Mucosa of gallbladder (tissue), 1 donor: ENCODE measurements around the gene RTKN. TPM values are rescaled to one million over a fixed set of nuclear protein-coding genes. Genes with fewer than 3 reads are reported as not detected.

ENCODE experiments used
- DNase-seq: peaks from one replicate; pipeline ENCODE4 v3.0.0-alpha.2; 2020; ENCODE audit warnings: low spot score
- total RNA-seq: library from RNA; stranded (reverse); gene quantifications from one replicate; pipeline ENCODE4 v1.2.1, GENCODE V29; 2021
- donor health status: DM: no; HTN: no; CAD: no.

Gene RTKN
- total RNA-seq, 1 donor from 2014 or later: 86.4 TPM

- peak; percentile 48 for DNase-seq
Measured at GRCh38 chr2:74379851-74380789, 61.6 kb downstream of the RTKN start, which contains the start of gene DCTN1. DCTN1 (minus strand) TSS chr2:74380311; CDS start chr2:74380037, 274 bp downstream.

DNA sequence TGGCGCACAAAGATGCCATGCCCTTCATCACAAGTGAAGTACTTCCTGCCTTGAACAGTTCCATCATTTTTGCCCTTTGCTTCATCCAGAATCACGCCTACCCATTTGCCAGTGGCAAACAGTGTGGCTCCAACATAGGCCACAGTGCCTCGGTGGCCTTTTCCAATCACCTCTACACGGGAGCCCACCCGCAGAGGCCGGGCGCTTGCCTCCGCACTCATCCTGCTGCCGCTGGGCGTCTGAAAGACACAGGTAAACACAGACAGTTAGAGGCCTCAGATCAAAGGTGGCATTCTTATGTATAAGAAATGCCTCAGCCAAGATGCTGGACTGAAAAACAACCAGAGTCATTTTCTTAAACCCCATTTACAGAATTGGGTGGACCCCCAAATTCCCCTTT is 63.7 kb downstream of the RTKN start:
- DNase-seq: no peak

DNA sequence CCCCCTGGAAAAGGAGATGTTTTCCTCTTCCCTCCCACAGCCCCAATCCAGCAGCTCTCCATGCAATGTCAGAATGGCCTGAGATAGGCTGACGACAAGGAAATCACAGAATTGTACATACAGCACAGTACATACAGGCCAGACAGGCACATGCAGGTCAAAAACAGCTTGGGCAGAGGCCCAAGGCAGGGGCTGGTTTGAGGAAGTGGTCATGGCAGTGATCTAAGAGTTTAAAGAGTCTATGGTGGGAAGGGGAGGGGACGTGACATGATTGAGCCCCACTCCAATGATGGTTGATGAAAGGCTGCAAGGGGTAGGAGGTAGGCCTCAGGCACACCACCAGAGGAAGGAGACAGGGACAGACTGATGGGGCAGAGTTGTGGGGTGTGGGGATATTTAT is 65.9 kb downstream of the RTKN start:
- no peak for DNase-seq

Other genes with a start within 250 kb of the RTKN start
- 26.2 TPM for gene MTHFD2, start 243.3 kb downstream of the RTKN start, total RNA-seq
- gene SLC4A5, start 98.5 kb downstream of the RTKN start, total RNA-seq: 4.7 TPM
- 171 TPM for gene DCTN1, start 61.6 kb downstream of the RTKN start, total RNA-seq
- 12.9 TPM for gene C2orf81, start 20.3 kb downstream of the RTKN start, total RNA-seq
- gene WDR54, start 20.2 kb downstream of the RTKN start, total RNA-seq: 38.1 TPM
- gene INO80B, start 13.2 kb upstream of the RTKN start, total RNA-seq: 51.8 TPM
- gene WBP1, start 16.5 kb upstream of the RTKN start, total RNA-seq: 132 TPM
- gene MOGS, start 23.4 kb upstream of the RTKN start, total RNA-seq: 80.0 TPM
- gene MRPL53, start 30.7 kb upstream of the RTKN start, total RNA-seq: 80.9 TPM
- gene CCDC142, start 41.1 kb upstream of the RTKN start, total RNA-seq: 26.5 TPM
- gene TTC31, start 41.1 kb upstream of the RTKN start, total RNA-seq: 41.0 TPM
- 3.3 TPM for gene LBX2, start 57.7 kb upstream of the RTKN start, total RNA-seq
- 35.3 TPM for gene PCGF1, start 65.8 kb upstream of the RTKN start, total RNA-seq
- gene TLX2, start 72.5 kb upstream of the RTKN start, total RNA-seq: 0.12 TPM
- gene DQX1, start 84.3 kb upstream of the RTKN start, total RNA-seq: 0.43 TPM
- 146 TPM for gene AUP1, start 87.8 kb upstream of the RTKN start, total RNA-seq
- gene HTRA2, start 88.0 kb upstream of the RTKN start, total RNA-seq: 31.0 TPM
- gene LOXL3, start 112.0 kb upstream of the RTKN start, total RNA-seq: 15.9 TPM
- gene DOK1, start 112.8 kb upstream of the RTKN start, total RNA-seq: 31.9 TPM
- gene M1AP, start 206.4 kb upstream of the RTKN start, total RNA-seq: 2.0 TPM
- gene SEMA4F, start 212.3 kb upstream of the RTKN start, total RNA-seq: 12.5 TPM